CD8-positive, alpha-beta memory T cell (primary cell): ENCODE data around the gene FOXQ1. TPM values are rescaled to one million over a fixed set of nuclear protein-coding genes. Genes with fewer than 3 reads are reported as not detected.

ENCODE experiments used
- CTCF ChIA-PET: fragments of 350-600 bp; sonication (Branson Sonifier 250); formaldehyde crosslinking; loops from one replicate; lab custom pipeline; 2021; ENCODE audit warnings: antibody characterized with exemption; lab: Charles Lee
- POLR2A ChIA-PET: fragments of 350-600 bp; sonication (Branson Sonifier 250); formaldehyde crosslinking; loops from one replicate; lab custom pipeline; 2021; ENCODE audit warnings: antibody characterized with exemption; lab: Charles Lee
- DNase-seq, 5 donors: peaks; one replicate each; pipeline versions ENCODE4 v3.0.0 to v3.0.0-alpha.2; 2020 to 2022; ENCODE audit warnings: mixed read lengths in 1 of 5
- H3K27ac ChIP-seq: one replicate; pipeline ENCODE4 v1.7.0; 2013; ENCODE audit warnings: low read depth, mild to moderate bottlenecking, low read length, moderate library complexity
- H3K27me3 ChIP-seq: 2 replicates; pipeline ENCODE4 v1.7.0; 2013; ENCODE audit warnings: low read length, mild to moderate bottlenecking; ENCODE audit not compliant: insufficient read depth, poor library complexity, severe bottlenecking
- H3K36me3 ChIP-seq: 2 replicates; pipeline ENCODE4 v1.7.0; 2013; ENCODE audit warnings: mild to moderate bottlenecking, low read length, moderate library complexity; ENCODE audit not compliant: insufficient read depth
- H3K4me1 ChIP-seq: 2 replicates; pipeline ENCODE4 v1.7.0; 2013; ENCODE audit warnings: mild to moderate bottlenecking, low read length, moderate library complexity; ENCODE audit not compliant: insufficient read depth
- H3K4me3 ChIP-seq: 2 replicates; pipeline ENCODE4 v1.7.0; 2013; ENCODE audit warnings: mild to moderate bottlenecking, low read length
- H3K9me3 ChIP-seq: 2 replicates; pipeline ENCODE4 v1.7.0; 2013; ENCODE audit warnings: mild to moderate bottlenecking, low read length
- H3K27ac Mint-ChIP-seq, 8 donors: one replicate each; pipeline ENCODE4 v1.8.0; 2020 to 2021; ENCODE audit warnings: mixed read lengths in 8 of 8, mild to moderate bottlenecking in 6 of 8, inconsistent platforms in 3 of 8, moderate library complexity in 3 of 8
- H3K27me3 Mint-ChIP-seq, 2 donors: one replicate each; pipeline ENCODE4 v1.8.0; 2020 to 2021; ENCODE audit warnings: mixed read lengths in 2 of 2, mild to moderate bottlenecking in 1 of 2, moderate library complexity in 1 of 2
- H3K36me3 Mint-ChIP-seq, 3 donors: one replicate each; pipeline ENCODE4 v1.8.0; 2020 to 2021; ENCODE audit warnings: mixed read lengths in 3 of 3, inconsistent platforms in 1 of 3, mild to moderate bottlenecking in 1 of 3
- H3K4me1 Mint-ChIP-seq, 3 donors: one replicate each; pipeline ENCODE4 v1.8.0; 2020 to 2021; ENCODE audit warnings: mixed read lengths in 3 of 3, inconsistent platforms in 1 of 3, mild to moderate bottlenecking in 1 of 3
- H3K4me3 Mint-ChIP-seq, 7 donors: one replicate each; pipeline ENCODE4 v1.8.0; 2020 to 2021; ENCODE audit warnings: mixed read lengths in 7 of 7, mild to moderate bottlenecking in 6 of 7, moderate library complexity in 4 of 7, inconsistent platforms in 2 of 7
- H3K9me3 Mint-ChIP-seq, 5 donors: one replicate each; pipeline ENCODE4 v1.8.0; 2020 to 2022; ENCODE audit warnings: mixed read lengths in 5 of 5, mild to moderate bottlenecking in 3 of 5, moderate library complexity in 2 of 5, inconsistent platforms in 1 of 5
- polyA plus RNA-seq: library from polyadenylated mRNA; unstranded; fragments of 300-500 nt; fragmentation: Illumina TruSeq; gene quantifications from one replicate; pipeline ENCODE4 v1.2.3, GENCODE V29; 2021
- total RNA-seq, 2 experiments: library from RNA; stranded (reverse); gene quantifications; one replicate each; pipeline ENCODE4 v1.2.3, GENCODE V29; 2021

The FOXQ1 gene, protein sequence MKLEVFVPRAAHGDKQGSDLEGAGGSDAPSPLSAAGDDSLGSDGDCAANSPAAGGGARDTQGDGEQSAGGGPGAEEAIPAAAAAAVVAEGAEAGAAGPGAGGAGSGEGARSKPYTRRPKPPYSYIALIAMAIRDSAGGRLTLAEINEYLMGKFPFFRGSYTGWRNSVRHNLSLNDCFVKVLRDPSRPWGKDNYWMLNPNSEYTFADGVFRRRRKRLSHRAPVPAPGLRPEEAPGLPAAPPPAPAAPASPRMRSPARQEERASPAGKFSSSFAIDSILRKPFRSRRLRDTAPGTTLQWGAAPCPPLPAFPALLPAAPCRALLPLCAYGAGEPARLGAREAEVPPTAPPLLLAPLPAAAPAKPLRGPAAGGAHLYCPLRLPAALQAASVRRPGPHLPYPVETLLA
- total RNA-seq (not detected), polyA plus RNA-seq (not detected)

DNA sequence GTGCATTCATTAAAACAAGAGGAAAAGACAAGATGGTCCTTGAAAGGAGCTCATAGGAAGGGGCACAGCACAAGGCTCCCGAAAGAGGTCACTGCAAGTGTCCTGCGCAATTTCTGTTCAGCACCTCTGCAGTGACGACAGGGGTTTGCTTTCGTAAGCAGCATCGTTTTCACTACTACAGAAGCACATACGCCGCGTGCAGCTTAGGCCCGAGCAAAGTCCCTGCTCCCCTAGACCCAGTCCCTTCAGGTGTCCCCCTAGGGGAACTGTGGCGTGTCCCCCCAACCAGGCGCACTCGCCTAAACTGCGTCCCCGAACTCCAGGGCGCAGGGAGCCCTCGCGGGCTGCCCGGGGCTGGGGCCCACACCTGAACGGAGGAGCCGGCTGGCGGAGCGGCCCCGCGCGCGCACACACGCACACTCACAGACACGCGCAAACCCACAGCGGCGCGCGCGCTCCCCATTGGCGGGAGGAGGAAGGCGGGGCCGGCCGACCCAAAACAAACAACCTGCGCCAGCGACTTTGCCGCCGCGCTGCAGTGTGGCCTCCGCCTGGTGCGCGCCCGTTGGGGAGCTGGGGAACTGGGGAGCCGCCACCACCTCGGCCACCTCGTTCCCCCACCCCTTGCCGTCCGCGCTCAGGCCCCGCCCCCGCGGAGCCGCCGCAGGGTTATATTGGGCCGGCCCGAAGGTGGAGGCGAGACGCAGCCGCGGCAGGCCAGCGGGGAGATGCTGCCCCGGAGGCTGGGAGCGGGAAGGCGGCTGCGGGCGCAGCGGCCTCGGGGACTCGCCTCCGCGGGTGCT lies at the start of gene FOXQ1:
FOXQ1 (plus strand) TSS at position 699 of the 803 bp plus-strand sequence. CDS start 607 bp downstream, outside the sequence.
- Histone ChIP-seq H3K36me3 (no peaks in the 10 kb centered on the region), H3K4me3 (no peak within 1 kb of the TSS), H3K4me1 (no peaks in the 10 kb centered on the region), H3K27ac (no peak within 1 kb of the TSS), H3K27me3 (peaks cover 12% of the 10 kb centered on the region), H3K9me3 (no peaks in the 10 kb centered on the region)
- Mint-ChIP-seq H3K4me1 (peaks cover 18 to 38% (median 23%) of the 10 kb centered on the region in 3 donors), H3K9me3 (peaks cover 0 to 4% (median 0%) of the 10 kb centered on the region in 5 donors), H3K27me3 (peaks cover 64 to 76% of the 10 kb centered on the region in 2 donors), H3K27ac (no peak within 1 kb of the TSS), H3K4me3 (peak within 1 kb of the TSS in 6 of 7 donors; percentile 38 to 85 (median 61)), H3K36me3 (no peaks in the 10 kb centered on the region)
- ChIA-PET CTCF (no interaction called here), POLR2A (no interaction called here)
- DNase-seq, result no peak

DNA sequence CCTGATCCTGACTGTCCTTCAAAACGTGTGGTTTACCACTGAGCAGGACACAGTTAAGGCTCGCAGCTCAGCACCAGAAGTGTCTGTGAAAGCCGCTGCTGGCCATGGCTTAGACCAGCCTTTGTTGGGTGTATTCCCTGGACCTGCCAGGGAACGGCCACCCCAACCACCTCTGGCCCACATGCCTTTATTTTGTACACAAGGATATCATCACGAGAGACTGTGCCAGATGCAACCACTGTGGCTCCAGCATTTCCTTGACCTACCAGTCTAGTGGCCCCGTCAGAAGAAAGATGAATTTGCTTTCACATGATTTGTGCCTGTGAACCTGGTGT lies 49.2 kb upstream of the FOXQ1 start:
- no peak for DNase-seq
- H3K36me3 ChIP-seq, result no peaks in the 10 kb centered on the region
- CTCF ChIA-PET, result no interaction called here
- Mint-ChIP-seq H3K4me3 (no peak overlapping the region), H3K36me3 (no peaks in the 10 kb centered on the region), H3K27ac (no peak overlapping the region), H3K27me3 (peaks cover 10 to 13% of the 10 kb centered on the region in 2 donors), H3K9me3 (peaks cover 0 to 2% (median 0%) of the 10 kb centered on the region in 5 donors), H3K4me1 (no peaks in the 10 kb centered on the region)
- H3K27ac ChIP-seq, result no peak overlapping the region
- H3K27me3 ChIP-seq, result peaks cover 3% of the 10 kb centered on the region
- H3K4me3 ChIP-seq, result no peak overlapping the region
- POLR2A ChIA-PET, result no interaction called here
- H3K9me3 ChIP-seq, result no peaks in the 10 kb centered on the region
- H3K4me1 ChIP-seq, result no peaks in the 10 kb centered on the region

DNA sequence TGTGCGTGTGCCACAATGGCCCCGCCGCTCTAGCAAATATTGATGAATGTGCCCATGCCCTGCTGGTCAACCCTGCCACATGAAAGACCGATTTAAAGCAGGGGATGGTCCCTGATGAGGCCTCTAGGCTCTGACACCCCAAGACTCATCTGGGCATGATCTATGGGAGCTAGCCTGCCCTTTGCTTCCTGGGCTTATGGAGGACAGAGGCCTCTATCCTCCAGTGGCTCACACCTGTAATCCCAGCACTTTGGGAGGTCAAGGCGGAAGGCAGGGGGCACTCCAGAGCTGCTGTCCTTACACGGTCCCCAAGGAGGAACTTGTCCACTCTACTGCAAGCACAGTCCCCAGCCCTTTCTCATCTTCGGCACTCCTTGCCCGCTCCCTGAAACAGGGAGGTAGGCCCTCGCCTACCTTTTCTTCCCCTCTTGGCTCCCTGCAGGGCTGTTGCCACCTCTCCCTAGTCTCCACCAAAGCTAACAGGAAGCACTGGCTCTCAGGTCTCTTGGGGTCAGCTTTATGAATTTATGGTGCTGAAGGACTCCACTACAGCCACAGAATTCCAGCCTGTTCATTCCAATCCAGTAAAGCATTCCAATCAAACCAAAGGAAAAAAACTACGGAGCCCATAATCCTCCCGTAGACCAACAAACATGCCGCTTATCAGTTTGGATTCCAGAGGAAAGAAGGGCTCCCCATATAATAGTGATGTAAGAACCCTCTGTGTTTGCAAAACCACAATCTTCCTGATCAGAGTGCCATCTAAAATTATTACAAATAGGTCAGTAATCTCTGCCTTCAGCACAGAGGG lies 48.7 kb upstream of the FOXQ1 start:
- ChIA-PET POLR2A (no interaction called here), CTCF (no interaction called here)
- no peak overlapping the region for H3K4me3 Mint-ChIP-seq
- Histone ChIP-seq H3K36me3 (no peaks in the 10 kb centered on the region), H3K27me3 (peaks cover 3% of the 10 kb centered on the region), H3K4me1 (no peaks in the 10 kb centered on the region), H3K9me3 (no peaks in the 10 kb centered on the region), H3K4me3 (no peak overlapping the region), H3K27ac (no peak overlapping the region)
- H3K4me1 Mint-ChIP-seq, result no peaks in the 10 kb centered on the region
- H3K9me3 Mint-ChIP-seq, result peaks cover 0 to 2% (median 0%) of the 10 kb centered on the region in 5 donors
- no peak for DNase-seq
- peaks cover 11 to 13% of the 10 kb centered on the region in 2 donors for H3K27me3 Mint-ChIP-seq
- no peak overlapping the region for H3K27ac Mint-ChIP-seq
- no peaks in the 10 kb centered on the region for H3K36me3 Mint-ChIP-seq

DNA sequence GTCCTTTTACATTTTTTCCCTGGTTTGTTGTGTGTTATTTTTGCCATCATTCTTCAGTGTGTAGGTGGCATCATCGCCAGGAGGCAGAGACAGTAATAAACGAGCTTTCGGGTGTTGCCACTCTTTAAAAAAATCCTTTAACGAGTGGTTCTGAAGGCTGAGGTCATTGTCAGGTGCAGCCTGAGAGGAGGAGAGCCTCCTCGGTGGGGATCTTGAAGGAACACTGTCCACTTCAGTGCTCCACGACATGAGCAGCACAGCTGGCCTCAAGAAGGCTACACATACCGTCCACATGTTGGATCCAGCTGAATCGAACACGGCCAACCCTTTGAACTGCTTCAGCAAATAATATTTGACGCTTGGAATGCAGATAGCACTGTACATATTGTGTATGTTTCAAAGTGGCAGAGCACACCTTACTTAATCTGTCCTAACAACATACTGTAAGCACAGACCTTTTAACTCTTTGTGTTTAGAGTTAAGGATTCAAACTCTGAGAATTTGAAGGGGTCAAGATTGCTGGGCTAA lies 48.0 kb upstream of the FOXQ1 start:
- Mint-ChIP-seq H3K9me3 (peaks cover 0 to 2% (median 0%) of the 10 kb centered on the region in 5 donors), H3K36me3 (no peaks in the 10 kb centered on the region), H3K27me3 (peaks cover 11 to 16% of the 10 kb centered on the region in 2 donors), H3K27ac (no peak overlapping the region), H3K4me1 (no peaks in the 10 kb centered on the region), H3K4me3 (no peak overlapping the region)
- Histone ChIP-seq H3K4me3 (no peak overlapping the region), H3K36me3 (no peaks in the 10 kb centered on the region), H3K4me1 (no peaks in the 10 kb centered on the region), H3K27me3 (peaks cover 3% of the 10 kb centered on the region), H3K9me3 (no peaks in the 10 kb centered on the region), H3K27ac (no peak overlapping the region)
- DNase-seq, result no peak
- ChIA-PET POLR2A (no interaction called here), CTCF (no interaction called here)

DNA sequence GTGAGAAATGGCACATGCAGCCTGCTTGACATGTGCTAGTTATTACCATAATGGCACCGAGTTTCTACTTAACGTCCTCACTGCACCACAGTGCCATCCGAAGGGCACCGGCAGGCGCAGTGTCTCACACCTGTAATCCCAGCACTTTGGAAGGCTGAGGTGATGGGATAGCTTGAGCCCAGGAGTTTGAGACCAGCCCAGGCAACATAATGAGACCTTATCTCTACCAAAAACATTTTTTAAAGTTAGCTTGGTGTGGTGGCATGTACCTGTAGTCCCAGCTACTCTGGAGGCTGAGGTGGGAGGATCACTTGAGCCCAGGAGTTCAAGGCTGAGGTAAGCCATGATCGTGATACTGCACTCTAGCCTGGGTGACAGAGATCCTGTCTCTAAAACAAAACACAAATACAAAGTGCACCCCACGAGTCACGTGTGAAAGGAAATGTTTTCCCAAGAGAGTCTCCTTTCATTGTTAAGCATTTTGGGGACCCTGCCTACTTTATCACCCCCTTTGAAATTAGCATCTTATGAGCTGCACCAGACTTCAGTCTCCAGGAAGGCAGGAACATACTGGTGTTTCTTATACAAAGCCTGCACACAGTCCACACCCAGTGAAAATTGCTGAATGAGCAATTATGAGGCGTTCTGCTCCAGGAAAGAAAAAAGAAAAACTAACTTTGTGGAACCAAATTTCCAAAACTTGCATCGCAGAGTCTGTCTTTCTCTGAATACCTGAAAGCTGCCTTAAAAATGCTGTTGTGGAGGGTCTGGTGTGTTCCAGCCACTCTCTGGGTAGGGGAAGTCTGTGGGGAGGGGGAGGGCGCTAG lies 47.1 kb upstream of the FOXQ1 start:
- H3K27me3 ChIP-seq, result peaks cover 3% of the 10 kb centered on the region
- Mint-ChIP-seq H3K36me3 (no peaks in the 10 kb centered on the region), H3K4me1 (no peaks in the 10 kb centered on the region), H3K27ac (no peak overlapping the region), H3K4me3 (no peak overlapping the region), H3K27me3 (peaks cover 11 to 16% of the 10 kb centered on the region in 2 donors), H3K9me3 (peaks cover 0 to 2% (median 0%) of the 10 kb centered on the region in 5 donors)
- ChIA-PET POLR2A (no interaction called here), CTCF (no interaction called here)
- H3K9me3 ChIP-seq, result no peaks in the 10 kb centered on the region
- no peak for DNase-seq
- no peaks in the 10 kb centered on the region for H3K36me3 ChIP-seq
- H3K4me1 ChIP-seq, result no peaks in the 10 kb centered on the region
- H3K4me3 ChIP-seq, result no peak overlapping the region
- H3K27ac ChIP-seq, result no peak overlapping the region

DNA sequence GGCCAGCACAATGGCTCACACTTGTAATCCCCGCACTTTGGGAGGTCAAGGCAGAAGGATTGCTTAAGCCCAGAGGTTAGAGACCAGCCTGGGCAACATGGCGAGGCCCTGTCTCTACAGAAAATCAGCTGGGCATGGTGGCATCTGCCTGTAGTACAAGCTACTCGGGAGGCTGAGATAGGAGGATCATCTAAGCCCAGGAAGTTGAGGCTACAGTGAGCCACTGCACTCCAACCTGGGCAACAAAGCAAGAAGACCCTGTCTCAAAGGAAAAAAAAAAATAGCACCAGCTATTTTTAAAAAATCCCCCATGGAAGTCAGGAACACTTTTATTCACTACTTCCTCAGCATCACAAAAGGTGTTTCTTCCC lies 45.2 kb upstream of the FOXQ1 start:
- H3K4me1 ChIP-seq, result no peaks in the 10 kb centered on the region
- H3K27ac Mint-ChIP-seq, result no peak overlapping the region
- H3K27me3 Mint-ChIP-seq, result peaks cover 17 to 18% of the 10 kb centered on the region in 2 donors
- ChIA-PET POLR2A (no interaction called here), CTCF (no interaction called here)
- no peaks in the 10 kb centered on the region for H3K36me3 Mint-ChIP-seq
- no peak for DNase-seq
- H3K9me3 Mint-ChIP-seq, result peaks cover 0 to 2% (median 1%) of the 10 kb centered on the region in 5 donors
- H3K27ac ChIP-seq, result no peak overlapping the region
- H3K36me3 ChIP-seq, result no peaks in the 10 kb centered on the region
- no peaks in the 10 kb centered on the region for H3K9me3 ChIP-seq
- no peak overlapping the region for H3K4me3 Mint-ChIP-seq
- H3K27me3 ChIP-seq, result peaks cover 3% of the 10 kb centered on the region
- H3K4me1 Mint-ChIP-seq, result no peaks in the 10 kb centered on the region
- no peak overlapping the region for H3K4me3 ChIP-seq

DNA sequence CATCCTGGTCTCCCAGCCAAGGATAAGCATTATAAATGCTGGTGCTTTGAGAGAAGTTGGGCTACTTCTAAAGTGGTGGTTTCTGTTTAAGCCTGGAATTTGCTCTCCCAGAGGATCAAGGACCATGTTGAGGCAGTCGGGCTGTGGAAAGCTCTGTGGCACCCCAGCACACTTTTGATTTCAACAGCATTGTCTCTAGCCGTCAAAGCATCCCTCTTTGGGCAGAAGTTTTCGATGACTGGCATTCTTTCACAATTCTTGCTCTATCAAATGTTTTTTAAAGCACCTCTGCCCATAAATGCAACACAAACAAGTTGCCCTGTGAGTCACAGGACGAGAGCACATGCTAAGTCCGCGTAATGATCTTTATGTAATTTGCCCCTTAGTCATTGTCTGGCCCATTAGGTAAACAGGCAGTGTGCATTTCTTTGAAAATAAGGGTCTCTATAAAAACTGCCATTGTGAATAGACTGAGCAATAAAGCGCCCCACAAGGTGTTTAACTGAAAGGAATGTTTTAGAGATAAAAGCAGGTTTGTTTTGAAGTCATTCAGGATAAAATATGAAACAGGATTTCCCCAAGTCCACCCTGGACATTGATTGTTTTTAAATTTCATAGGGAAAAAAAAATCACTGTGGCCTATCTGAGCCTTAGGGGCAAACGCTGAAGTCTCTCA lies 44.7 kb upstream of the FOXQ1 start:
- Histone ChIP-seq H3K4me1 (no peaks in the 10 kb centered on the region), H3K36me3 (no peaks in the 10 kb centered on the region), H3K27me3 (peaks cover 3% of the 10 kb centered on the region), H3K27ac (no peak overlapping the region), H3K4me3 (no peak overlapping the region), H3K9me3 (no peaks in the 10 kb centered on the region)
- Mint-ChIP-seq H3K27ac (no peak overlapping the region), H3K36me3 (no peaks in the 10 kb centered on the region), H3K4me1 (no peaks in the 10 kb centered on the region), H3K4me3 (no peak overlapping the region), H3K9me3 (peaks cover 0 to 2% (median 1%) of the 10 kb centered on the region in 5 donors), H3K27me3 (peaks cover 16 to 17% of the 10 kb centered on the region in 2 donors)
- CTCF ChIA-PET, result no interaction called here
- POLR2A ChIA-PET, result no interaction called here
- no peak for DNase-seq
